HepG2 (cell line): ENCODE results near the gene TTC38. TPM values are rescaled to one million over a fixed set of nuclear protein-coding genes. Genes with fewer than 3 reads are reported as not detected.

ENCODE experiments used
- CHD2 ChIP-seq: IDR thresholded peaks from 2 replicates; pipeline ENCODE4 v1.6.1; 2011; ENCODE audit warnings: low read depth, low read length, improper control_type of control experiment
- FOXA3 ChIP-seq: IDR thresholded peaks from 2 replicates; pipeline ENCODE4 v1.6.1; 2016; ENCODE audit warnings: missing genetic modification reagents, missing compliant biosample characterization
- HMG20B ChIP-seq: conservative IDR thresholded peaks from 2 replicates; pipeline ENCODE4 v1.6.1; 2016; ENCODE audit warnings: missing genetic modification reagents, missing compliant biosample characterization
- JARID2 ChIP-seq: sonication (generic); formaldehyde crosslinking; IDR thresholded peaks from 2 replicates; pipeline ENCODE4 v1.8.1; 2023; ENCODE audit warnings: missing genetic modification reagents, inconsistent platforms; ENCODE audit not compliant: insufficient replicate concordance
- MTA1 ChIP-seq: sonication (generic); formaldehyde crosslinking; IDR thresholded peaks from 2 replicates; pipeline ENCODE4 v1.4.0; 2020; ENCODE audit warnings: missing genetic modification reagents, mild to moderate bottlenecking, borderline replicate concordance
- PLRG1 ChIP-seq: fragments of 450-650 bp; conservative IDR thresholded peaks from 2 replicates; pipeline ENCODE4 v1.6.1; 2016
- ZBTB3 ChIP-seq: sonication (generic); formaldehyde crosslinking; IDR thresholded peaks from 2 replicates; pipeline ENCODE4 v1.4.0; 2020; ENCODE audit warnings: low read depth, mild to moderate bottlenecking, moderate library complexity, missing genetic modification reagents, borderline replicate concordance
- ZFP82 ChIP-seq: sonication (generic); formaldehyde crosslinking; IDR thresholded peaks from 2 replicates; pipeline ENCODE4 v1.5.1; 2020; ENCODE audit warnings: mild to moderate bottlenecking, missing genetic modification reagents, borderline replicate concordance
- ZNF556 ChIP-seq: sonication (generic); formaldehyde crosslinking; IDR thresholded peaks from 2 replicates; pipeline ENCODE4 v1.4.0; 2020; ENCODE audit warnings: mild to moderate bottlenecking, missing genetic modification reagents, borderline replicate concordance
- ZNF557 ChIP-seq: sonication (generic); formaldehyde crosslinking; IDR thresholded peaks from 2 replicates; pipeline ENCODE4 v1.4.0; 2020; ENCODE audit warnings: missing genetic modification reagents
- ZNF644 ChIP-seq: IDR thresholded peaks from 2 replicates; pipeline ENCODE4 v1.6.1; 2016; ENCODE audit warnings: low read depth
- polyA plus RNA-seq, 8 experiments: library from polyadenylated mRNA; depleted of rRNA in 3 of 8; stranded (reverse) in 7 of 8; unstranded in 1 of 8; fragments of >200 nt; fragmentation: Illumina TruSeq in 4 of 8; extraction: Trizol in 4 of 8; gene quantifications; 2 replicates each; pipeline versions ENCODE4 v1.2.1 to v1.2.3, GENCODE V29; 2011 to 2016; ENCODE audit warnings: low read depth in 4 of 8, missing spikeins in 1 of 8, mixed read lengths in 1 of 8; ENCODE audit not compliant: insufficient read depth in 1 of 8
- total RNA-seq, 5 experiments: library from RNA; depleted of rRNA; stranded (reverse); fragments of >200 nt; fragmentation: Illumina TruSeq; extraction: Trizol; gene quantifications; 2 replicates each; pipeline ENCODE4 v1.2.3, GENCODE V29; 2016; ENCODE audit warnings: low read depth in 1 of 5
- TF ChIP-seq, protein P1 (sequence below): IDR thresholded peaks from 2 replicates; pipeline ENCODE4 v1.6.1; 2016
- TF ChIP-seq, protein P2 (sequence below): sonication (generic); formaldehyde crosslinking; IDR thresholded peaks from 2 replicates; pipeline ENCODE4; 2020; ENCODE audit warnings: missing genetic modification reagents, mild to moderate bottlenecking, borderline replicate concordance
- TF ChIP-seq, protein P3 (sequence below): sonication (generic); formaldehyde crosslinking; IDR thresholded peaks from 2 replicates; pipeline ENCODE4 v1.4.0; 2020; ENCODE audit warnings: missing genetic modification reagents; ENCODE audit errors: not compliant biosample characterization
- TF ChIP-seq, protein P4 (sequence below): sonication (generic); formaldehyde crosslinking; IDR thresholded peaks from 2 replicates; pipeline ENCODE4 v1.4.0; 2020; ENCODE audit warnings: missing genetic modification reagents, borderline replicate concordance
- TF ChIP-seq, protein P5 (sequence below): sonication (generic); formaldehyde crosslinking; IDR thresholded peaks from 2 replicates; pipeline ENCODE4 v1.5.0; 2020; ENCODE audit warnings: missing genetic modification reagents
- TF ChIP-seq, protein P6 (sequence below): sonication (generic); formaldehyde crosslinking; IDR thresholded peaks from 2 replicates; pipeline ENCODE4 v1.4.0; 2020; ENCODE audit warnings: mild to moderate bottlenecking, missing genetic modification reagents
- TF ChIP-seq, protein P7 (sequence below): sonication (generic); formaldehyde crosslinking; conservative IDR thresholded peaks from 2 replicates; pipeline ENCODE4 v1.8.0; 2022; ENCODE audit warnings: mild to moderate bottlenecking, moderate library complexity, missing genetic modification reagents

TTC38 gene
- total and polyA plus RNA-seq, 2 of the 13 experiments (the other 11 are each of a cell fraction or from before 2014, with no cell fraction given), result 101 to 105 TPM

DNA sequence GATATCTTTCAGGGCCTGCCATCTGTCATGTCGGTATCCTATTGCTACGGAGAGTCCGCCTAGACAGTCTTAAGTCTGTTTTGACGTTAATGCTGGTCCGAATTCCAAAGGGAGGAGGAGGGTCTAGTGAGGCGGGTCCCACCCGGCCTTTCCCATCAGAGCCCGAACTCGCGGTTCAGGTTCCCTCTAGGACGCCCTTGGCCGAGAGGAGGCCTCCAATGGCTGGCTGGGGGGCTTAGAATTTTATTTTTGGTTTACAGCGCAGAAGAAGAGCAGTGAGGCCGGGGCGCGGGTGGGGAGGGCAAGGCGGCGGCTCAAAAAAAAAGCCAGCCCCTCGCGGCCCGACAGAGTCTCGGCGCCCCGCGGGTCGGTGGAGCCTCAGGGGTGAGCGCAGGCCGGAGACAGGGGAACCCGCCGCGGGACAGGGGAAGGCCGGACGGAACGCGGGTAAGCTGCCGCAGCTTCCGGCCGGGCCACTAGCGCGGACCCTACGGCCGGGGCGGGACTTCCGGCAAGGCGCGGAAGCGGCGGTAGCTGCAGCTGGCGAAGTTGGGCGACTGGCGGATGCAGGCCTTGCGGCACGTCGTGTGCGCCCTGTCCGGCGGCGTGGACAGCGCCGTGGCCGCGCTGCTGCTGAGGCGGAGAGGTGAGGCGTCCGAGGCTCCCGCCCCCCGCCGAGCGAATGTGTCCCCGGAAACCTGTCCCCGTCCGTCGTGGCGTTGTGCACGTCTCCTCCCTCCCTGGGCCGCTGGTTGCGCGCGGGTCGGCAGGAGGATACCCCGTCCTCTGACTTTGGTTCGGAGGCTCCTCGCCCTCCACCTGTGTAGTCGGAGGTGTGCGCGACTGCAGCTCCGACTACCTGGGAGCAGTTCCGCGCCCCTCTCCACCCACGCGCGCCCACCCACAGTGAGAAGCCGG is 67.7 kb downstream of the TTC38 start, which contains the start of gene TRMU (continued):
- TF ChIP-seq, protein P1, sequence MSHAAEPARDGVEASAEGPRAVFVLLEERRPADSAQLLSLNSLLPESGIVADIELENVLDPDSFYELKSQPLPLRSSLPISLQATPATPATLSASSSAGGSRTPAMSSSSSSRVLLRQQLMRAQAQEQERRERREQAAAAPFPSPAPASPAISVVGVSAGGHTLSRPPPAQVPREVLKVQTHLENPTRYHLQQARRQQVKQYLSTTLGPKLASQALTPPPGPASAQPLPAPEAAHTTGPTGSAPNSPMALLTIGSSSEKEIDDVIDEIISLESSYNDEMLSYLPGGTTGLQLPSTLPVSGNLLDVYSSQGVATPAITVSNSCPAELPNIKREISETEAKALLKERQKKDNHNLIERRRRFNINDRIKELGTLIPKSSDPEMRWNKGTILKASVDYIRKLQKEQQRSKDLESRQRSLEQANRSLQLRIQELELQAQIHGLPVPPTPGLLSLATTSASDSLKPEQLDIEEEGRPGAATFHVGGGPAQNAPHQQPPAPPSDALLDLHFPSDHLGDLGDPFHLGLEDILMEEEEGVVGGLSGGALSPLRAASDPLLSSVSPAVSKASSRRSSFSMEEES (CRISPR knock-in tag), result peak; percentile 70; the same call in 1 of the 2 replicates
- TF ChIP-seq ZNF557 (peak; percentile 80), JARID2 (CRISPR knock-in tag) (peak; percentile 29), ZBTB3 (no peak), ZNF644 (CRISPR knock-in tag) (no peak), PLRG1 (no peak), ZNF556 (CRISPR knock-in tag) (peak; percentile 92), CHD2 (0 out of 2 replicates have a peak, but pooled peaks have one; percentile 17), MTA1 (CRISPR knock-in tag) (peak; percentile 34; the same call in 1 of the 2 replicates), ZFP82 (0 out of 2 replicates have a peak, but pooled peaks have one; percentile 12), HMG20B (CRISPR knock-in tag) (0 out of 2 replicates have a peak, but pooled peaks have one; percentile 55), FOXA3 (CRISPR knock-in tag) (peak; percentile 68)
- TF ChIP-seq, protein P2, sequence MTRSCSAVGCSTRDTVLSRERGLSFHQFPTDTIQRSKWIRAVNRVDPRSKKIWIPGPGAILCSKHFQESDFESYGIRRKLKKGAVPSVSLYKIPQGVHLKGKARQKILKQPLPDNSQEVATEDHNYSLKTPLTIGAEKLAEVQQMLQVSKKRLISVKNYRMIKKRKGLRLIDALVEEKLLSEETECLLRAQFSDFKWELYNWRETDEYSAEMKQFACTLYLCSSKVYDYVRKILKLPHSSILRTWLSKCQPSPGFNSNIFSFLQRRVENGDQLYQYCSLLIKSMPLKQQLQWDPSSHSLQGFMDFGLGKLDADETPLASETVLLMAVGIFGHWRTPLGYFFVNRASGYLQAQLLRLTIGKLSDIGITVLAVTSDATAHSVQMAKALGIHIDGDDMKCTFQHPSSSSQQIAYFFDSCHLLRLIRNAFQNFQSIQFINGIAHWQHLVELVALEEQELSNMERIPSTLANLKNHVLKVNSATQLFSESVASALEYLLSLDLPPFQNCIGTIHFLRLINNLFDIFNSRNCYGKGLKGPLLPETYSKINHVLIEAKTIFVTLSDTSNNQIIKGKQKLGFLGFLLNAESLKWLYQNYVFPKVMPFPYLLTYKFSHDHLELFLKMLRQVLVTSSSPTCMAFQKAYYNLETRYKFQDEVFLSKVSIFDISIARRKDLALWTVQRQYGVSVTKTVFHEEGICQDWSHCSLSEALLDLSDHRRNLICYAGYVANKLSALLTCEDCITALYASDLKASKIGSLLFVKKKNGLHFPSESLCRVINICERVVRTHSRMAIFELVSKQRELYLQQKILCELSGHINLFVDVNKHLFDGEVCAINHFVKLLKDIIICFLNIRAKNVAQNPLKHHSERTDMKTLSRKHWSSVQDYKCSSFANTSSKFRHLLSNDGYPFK (CRISPR knock-in tag), result peak; percentile 72; the same call in 1 of the 2 replicates
- TF ChIP-seq, protein P3, sequence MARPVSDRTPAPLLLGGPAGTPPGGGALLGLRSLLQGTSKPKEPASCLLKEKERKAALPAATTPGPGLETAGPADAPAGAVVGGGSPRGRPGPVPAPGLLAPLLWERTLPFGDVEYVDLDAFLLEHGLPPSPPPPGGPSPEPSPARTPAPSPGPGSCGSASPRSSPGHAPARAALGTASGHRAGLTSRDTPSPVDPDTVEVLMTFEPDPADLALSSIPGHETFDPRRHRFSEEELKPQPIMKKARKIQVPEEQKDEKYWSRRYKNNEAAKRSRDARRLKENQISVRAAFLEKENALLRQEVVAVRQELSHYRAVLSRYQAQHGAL (CRISPR knock-in tag), result peak; percentile 87
- TF ChIP-seq, protein P4, sequence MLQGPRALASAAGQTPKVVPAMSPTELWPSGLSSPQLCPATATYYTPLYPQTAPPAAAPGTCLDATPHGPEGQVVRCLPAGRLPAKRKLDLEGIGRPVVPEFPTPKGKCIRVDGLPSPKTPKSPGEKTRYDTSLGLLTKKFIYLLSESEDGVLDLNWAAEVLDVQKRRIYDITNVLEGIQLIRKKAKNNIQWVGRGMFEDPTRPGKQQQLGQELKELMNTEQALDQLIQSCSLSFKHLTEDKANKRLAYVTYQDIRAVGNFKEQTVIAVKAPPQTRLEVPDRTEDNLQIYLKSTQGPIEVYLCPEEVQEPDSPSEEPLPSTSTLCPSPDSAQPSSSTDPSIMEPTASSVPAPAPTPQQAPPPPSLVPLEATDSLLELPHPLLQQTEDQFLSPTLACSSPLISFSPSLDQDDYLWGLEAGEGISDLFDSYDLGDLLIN (CRISPR knock-in tag), result peak; percentile 95
- TF ChIP-seq, protein P5, sequence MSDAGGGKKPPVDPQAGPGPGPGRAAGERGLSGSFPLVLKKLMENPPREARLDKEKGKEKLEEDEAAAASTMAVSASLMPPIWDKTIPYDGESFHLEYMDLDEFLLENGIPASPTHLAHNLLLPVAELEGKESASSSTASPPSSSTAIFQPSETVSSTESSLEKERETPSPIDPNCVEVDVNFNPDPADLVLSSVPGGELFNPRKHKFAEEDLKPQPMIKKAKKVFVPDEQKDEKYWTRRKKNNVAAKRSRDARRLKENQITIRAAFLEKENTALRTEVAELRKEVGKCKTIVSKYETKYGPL (CRISPR knock-in tag), result peak; percentile 57; the same call in 1 of the 2 replicates
- TF ChIP-seq, protein P6, sequence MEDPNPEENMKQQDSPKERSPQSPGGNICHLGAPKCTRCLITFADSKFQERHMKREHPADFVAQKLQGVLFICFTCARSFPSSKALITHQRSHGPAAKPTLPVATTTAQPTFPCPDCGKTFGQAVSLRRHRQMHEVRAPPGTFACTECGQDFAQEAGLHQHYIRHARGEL (CRISPR knock-in tag), result no peak
- TF ChIP-seq, protein P7, sequence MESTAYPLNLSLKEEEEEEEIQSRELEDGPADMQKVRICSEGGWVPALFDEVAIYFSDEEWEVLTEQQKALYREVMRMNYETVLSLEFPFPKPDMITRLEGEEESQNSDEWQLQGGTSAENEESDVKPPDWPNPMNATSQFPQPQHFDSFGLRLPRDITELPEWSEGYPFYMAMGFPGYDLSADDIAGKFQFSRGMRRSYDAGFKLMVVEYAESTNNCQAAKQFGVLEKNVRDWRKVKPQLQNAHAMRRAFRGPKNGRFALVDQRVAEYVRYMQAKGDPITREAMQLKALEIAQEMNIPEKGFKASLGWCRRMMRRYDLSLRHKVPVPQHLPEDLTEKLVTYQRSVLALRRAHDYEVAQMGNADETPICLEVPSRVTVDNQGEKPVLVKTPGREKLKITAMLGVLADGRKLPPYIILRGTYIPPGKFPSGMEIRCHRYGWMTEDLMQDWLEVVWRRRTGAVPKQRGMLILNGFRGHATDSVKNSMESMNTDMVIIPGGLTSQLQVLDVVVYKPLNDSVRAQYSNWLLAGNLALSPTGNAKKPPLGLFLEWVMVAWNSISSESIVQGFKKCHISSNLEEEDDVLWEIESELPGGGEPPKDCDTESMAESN (CRISPR knock-in tag), result peak; percentile 93
